Lower leg skin (tissue), 3 donors: ENCODE results near the gene CREBRF.

Experiments used
- POLR2A ChIP-seq, 2 donors: fragments of 450-650 bp; IDR thresholded peaks; one replicate each; pipeline ENCODE4 v1.6.1; 2016 to 2017; ENCODE audit warnings: antibody characterized with exemption in 2 of 2, mild to moderate bottlenecking in 1 of 2, moderate library complexity in 1 of 2
- TF ChIP-seq, protein P1 (sequence below), 3 donors: fragments of 450-650 bp; IDR thresholded peaks; one replicate each; pipeline ENCODE4 v1.5.1; 2016; ENCODE audit warnings: antibody characterized with exemption in 3 of 3, mild to moderate bottlenecking in 3 of 3, moderate library complexity in 2 of 3

DNA sequence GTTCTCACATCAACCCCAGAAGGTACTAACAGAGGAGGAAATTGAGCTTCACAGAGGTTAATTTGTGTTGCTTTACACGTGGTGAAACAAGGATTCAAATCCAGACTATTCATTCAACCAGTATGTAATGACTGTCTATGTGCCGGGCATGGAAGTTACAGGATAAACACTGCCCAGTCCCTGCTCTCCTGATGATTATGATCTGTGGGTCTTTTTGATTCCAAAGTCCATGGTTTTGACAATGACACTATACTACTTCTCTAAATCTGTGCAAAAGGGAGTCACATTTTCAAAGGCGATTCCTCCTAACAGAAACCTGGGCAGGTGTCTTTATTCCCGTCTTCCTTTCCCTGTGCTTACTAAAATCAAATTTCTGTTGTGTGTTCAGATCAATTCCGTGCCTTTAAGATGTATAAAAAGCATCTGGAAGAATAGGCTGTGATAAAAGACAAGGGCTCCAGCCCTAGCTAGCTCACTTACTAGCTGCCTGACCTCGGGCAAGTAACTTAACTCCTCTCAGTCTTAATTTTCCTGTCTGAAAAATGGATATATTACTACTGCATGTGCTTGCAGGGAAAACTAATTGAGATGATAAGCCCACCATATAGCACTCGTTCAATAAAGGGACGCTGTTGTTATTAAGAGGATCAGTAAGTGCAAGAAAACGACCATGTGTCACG lies 970 bp upstream of the CREBRF start:
- TF ChIP-seq, protein P1, sequence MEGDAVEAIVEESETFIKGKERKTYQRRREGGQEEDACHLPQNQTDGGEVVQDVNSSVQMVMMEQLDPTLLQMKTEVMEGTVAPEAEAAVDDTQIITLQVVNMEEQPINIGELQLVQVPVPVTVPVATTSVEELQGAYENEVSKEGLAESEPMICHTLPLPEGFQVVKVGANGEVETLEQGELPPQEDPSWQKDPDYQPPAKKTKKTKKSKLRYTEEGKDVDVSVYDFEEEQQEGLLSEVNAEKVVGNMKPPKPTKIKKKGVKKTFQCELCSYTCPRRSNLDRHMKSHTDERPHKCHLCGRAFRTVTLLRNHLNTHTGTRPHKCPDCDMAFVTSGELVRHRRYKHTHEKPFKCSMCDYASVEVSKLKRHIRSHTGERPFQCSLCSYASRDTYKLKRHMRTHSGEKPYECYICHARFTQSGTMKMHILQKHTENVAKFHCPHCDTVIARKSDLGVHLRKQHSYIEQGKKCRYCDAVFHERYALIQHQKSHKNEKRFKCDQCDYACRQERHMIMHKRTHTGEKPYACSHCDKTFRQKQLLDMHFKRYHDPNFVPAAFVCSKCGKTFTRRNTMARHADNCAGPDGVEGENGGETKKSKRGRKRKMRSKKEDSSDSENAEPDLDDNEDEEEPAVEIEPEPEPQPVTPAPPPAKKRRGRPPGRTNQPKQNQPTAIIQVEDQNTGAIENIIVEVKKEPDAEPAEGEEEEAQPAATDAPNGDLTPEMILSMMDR (IDR thresholded peaks at IDR 0.05), result no peak
- TF ChIP-seq POLR2A (IDR thresholded peaks at IDR 0.05), result no peak
